HG03095 (cell line): Measurements from ENCODE around the gene MAP4K1.
A peak's percentile ranks its signal among the peaks of the same experiment; 100 is the strongest.
"Not testable (repeated sequence)": the region's sequence is repeated elsewhere in the genome, so short reads cannot be mapped to it uniquely, and the experiment has no call there.

ENCODE experiments used
- ATAC-seq: cut with Tn5 transposase; IDR thresholded peaks from one replicate; pipeline ENCODE4 v1.9.1; 2021; ENCODE audit warnings: moderate library complexity; ENCODE audit not compliant: unreplicated experiment

MAP4K1 gene

DNA sequence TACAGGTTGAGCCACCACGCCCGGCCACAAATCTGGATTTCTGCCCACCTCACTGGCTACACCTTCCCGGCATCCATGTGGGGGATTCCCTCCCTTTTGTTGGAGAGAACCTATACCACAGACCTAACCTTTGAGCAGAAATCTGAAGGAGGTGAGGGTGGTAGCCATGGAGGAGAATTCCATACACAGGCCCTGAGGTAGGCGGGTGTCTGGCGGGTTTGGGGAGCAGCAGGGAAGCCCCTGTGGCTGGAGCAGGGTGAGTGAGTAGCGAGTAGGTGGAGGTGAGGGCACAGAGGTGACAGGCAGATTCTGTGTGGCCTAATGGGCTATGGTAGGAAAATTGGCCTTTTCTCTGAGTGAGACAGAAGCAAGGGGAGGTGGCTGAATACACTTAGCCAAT lies 11.8 kb upstream of the MAP4K1 start:
- ATAC-seq = no peak

DNA sequence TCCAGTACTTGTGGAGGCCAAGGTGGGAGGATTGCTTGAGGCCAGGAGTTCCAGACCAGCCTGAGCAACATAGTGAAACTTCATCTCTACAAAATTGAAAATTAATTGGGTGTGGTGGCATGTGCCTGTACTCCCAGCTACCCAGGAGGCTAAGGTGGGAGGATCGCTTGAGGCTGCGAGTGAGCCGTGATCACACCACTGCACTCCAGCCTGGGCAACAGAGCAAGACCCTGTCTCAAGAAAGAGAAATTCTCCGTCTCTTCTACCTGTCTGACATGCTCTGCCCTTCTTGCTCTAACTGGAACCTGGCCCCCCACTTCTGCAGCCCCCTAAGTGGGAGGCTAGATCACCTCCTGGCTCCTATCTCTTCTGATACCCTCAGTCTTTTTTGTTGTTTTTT lies 8.6 kb upstream of the MAP4K1 start:
- ATAC-seq = no peak

DNA sequence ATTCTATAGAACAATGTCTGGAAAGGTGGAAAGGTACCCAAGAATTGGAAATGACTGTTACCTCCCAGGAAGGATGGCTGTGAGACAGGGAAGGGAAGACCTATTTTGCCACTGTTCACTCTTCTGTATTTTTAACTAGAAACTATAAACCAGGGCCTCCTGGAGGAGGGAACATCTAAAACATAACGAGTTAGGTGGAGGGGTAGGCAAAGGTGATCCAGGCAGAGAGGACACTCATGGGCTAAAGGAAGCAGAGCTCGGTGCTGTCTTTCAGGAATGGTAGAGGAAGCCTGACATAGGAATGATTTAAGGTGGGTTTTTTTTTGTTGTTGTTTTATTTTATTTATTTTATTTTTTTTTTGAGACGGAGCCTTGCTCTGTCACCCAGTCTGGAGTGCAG lies 7.1 kb upstream of the MAP4K1 start:
- ATAC-seq = no peak

DNA sequence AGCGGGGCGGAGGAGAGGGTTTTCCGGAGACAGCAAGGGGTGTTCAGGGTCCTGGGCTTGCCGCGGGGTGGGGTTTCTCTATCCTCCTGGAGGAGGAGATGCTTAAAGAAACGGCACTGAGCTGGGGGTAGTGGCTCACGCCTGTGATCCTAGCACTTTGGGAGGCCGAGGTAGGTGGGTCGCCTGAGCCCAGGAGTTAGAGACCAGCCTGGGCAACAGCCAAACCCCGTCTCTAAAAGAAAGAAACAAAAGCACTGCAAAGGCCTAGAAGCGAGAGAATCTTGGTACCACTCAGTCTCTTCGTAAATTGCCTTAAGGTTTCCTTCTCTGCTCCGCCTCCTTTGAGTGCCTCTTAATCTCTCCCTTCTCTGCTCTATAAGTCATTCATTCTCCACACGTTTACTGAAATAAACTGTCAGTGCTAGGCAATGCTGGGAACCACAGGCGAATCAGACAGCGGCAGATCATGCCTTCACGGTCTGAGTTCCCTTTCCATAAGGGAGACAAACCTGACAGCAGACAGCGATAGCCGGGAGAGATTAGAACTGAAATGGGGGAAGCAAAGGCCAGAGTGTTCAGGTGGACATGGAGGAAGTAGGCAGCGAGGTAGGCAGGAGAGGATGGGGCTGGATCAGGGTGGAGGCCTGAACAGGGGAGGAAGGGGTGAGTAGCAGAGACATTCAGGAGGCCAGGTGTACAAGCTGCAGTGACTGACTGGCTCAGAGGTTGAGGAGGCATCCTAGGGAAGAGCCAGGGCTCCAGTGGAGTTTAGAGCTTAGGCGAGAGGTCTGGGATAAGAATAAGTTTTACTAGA lies 1.8 kb upstream of the MAP4K1 start:
- ATAC-seq = no peak

DNA sequence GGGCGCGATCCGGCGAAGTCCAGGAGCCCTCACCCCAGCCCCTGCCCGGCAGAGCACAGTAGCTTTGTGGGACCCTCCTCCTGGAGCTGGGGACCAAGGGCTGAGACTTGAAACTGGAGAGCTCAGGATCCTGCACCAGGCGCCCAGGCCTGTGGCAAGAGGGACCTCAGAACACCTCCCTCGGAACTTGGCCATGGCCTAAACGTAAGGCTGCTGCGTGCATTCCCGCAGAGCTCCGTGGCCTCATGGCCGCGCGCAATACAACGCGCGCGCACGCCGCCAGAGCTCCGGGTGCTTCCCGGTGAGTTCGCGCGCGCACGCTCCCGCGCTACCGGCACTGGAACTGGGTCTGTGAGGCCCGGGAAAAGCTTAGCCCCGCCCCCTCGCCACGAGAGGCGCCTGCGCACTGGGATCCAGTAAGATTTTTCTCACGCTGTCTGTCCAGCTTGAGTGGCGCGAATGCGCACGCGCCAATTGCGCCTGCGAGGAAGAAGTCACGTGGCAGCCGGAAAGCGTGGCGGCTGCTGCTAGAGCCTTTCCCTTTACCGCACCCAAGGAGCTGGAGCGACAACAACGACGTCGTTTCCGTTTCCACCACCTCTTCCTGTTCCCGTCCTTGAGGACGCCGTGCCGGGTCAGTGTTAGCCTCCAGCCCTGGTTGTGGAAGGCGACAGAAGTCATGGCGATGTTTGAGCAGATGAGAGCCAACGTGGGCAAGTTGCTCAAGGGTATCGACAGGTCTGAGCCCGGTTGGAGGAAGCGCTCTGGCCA lies 1.0 kb upstream of the MAP4K1 start, which contains the start of gene EIF3K:
TSS of gene EIF3K (plus strand) at position 599 of the 771 bp plus-strand sequence. CDS start at position 680, 81 bp downstream.
- ATAC-seq = peak; percentile 38

DNA sequence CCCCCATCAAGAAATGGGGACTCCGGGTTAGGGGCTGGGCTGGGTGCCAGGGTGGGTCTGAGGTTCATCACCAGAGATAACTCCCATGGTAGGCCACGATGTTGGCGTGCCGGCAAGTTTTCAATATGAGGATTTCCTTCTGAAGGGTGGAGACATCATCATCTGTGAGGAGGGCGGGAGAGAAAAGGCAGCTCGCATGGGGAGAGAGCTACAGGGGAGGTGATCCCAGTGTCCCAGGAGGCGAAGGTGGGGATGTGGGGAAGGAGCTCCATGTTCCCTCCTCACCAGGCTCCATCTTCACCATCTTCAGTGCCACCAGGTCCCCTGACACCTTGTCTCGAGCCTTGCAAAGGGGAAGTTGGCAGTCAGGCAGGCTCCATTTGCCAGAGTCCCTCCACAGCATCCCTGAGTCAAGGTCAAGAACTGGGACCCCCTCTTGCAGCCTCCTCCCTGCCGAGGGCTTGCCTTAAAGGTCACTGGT lies 430 bp downstream of the MAP4K1 start:
- no peak for ATAC-seq

DNA sequence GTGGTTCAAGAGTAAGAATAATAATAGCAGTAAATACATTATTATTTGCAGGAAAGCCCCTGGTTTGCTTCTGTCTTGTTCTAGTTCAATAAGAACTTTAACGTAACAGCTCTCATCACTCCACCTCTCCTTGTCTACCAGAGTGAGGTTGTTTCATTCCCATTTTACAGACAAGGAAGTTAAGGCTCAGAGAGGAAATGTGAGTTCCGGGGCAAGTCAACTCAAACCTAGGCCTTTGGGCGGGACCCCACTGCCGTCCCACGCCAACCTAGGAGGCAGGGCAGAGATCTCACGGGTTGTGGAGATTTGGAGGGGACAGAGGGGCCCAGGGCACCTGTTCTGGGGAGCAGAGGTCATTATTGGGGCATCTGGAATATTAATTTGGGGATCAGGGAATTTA lies 1.5 kb downstream of the MAP4K1 start:
- ATAC-seq = no peak

DNA sequence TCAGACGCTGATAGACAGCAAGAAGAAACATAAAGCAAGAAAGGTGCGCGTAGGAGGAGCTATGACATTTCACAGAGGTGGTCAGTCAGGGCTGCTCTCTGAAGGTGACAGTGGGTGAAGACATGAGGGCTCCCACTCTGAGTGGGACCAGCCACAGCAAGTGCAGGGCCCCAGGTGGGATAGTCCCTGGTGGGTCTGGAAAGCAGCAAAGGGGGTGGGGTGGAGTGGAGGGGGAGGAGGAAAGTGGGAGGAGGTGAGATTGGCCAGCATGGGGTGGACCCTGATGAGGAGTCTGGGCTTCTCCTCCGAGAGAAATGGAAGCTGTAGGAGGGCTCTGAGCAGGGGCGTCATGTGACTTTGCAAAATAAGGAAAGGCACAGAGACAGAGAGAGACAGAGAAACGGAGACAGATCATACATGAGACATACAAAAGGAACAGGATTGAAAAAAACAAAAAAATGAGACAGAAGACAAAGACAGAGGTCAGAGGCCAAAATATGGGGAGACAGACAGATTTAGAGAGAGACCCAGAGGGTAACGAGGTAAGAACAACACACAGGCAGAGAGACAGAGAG lies 2.7 kb downstream of the MAP4K1 start:
- ATAC-seq = no peak

DNA sequence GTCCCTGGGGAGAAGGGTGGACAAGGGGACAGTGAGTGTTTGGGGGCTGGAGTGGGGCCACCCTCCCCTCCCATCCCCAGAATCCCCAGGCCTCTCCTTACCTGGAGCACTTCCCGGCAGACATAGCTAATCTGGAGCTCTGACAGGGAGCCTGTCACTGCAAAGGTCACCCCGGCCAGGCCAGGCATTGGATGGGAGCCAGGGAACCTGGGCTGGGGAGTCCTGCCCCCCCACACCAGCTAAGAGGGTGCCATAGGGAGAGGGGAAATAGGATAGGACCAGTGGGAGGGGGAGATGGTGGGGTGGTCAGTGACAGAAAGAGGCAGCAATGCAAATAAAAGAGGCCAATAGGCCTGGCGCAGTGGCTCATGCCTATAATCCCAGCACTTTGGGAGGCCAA lies 3.5 kb downstream of the MAP4K1 start:
- ATAC-seq = no peak

DNA sequence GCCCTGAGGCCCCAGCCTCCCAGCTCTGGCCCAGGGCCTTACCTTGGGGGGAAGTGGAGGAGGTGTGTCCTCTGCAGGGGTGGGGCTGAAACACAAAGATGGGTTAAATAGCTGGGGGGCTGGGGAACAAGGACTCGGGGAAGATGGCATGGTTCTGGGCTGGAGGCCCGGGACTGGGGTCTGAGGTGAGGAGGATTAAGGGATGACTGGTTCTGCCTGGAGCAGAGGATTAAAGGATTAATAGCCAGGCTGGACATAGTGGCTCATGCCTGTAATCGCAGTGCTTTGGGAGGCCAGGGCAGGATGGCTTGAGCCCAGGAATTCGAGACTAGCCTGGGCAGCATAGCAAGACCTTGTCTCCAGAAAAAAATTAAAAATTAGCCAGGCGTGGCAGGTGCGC lies 11.6 kb downstream of the MAP4K1 start:
- no peak for ATAC-seq

DNA sequence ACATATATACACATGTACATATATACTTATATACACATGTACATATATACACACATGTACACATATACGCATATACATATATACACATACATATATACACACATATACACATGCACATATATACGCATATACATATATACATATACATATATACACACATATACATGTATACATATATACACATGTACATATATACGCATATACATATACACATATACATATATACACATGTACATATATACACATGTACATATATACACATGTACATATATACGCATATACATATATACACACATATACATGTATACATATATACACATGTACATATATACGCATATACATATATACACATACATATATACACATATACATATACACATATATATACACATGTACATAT lies 14.9 kb downstream of the MAP4K1 start:
- not testable (repeated sequence) for ATAC-seq

DNA sequence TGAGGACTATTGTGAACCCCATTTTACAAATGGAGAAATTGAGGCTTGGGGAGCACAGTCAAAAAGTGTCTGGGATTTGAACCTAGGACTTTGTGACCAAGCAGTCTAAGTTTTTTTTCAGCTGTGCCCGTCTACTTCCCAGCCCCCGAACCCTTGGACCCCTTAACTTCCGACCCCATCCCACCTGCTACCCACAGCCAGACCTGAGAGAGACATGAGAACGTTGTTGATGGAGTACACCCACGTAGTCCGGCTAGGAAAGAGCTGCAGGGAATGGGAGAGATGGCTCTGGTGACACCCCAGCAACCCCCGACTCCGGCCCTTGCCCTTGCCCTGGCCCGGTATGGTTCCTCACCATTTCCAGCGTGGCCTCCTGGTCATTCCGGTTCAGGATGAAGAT lies 18.0 kb downstream of the MAP4K1 start:
- no peak for ATAC-seq

DNA sequence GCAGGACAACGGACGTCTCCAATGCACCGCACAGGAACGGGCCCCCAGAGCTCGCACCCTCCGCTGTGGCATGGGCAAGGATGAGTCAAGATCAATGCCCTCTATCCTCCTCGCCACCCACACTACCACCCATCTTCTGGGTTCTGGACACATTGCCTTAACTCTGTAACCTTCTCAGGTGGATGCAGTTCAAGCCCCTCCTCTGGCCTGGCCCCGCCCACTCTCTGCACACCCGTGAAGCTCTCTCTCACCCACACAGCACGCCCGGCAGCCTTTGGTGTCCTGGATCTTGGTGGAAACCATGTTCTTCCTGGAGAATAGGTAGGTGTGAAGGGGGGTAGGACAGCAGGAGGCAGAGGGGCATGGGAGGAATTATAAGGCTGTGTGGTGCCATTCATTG lies 20.7 kb downstream of the MAP4K1 start:
- no peak for ATAC-seq

DNA sequence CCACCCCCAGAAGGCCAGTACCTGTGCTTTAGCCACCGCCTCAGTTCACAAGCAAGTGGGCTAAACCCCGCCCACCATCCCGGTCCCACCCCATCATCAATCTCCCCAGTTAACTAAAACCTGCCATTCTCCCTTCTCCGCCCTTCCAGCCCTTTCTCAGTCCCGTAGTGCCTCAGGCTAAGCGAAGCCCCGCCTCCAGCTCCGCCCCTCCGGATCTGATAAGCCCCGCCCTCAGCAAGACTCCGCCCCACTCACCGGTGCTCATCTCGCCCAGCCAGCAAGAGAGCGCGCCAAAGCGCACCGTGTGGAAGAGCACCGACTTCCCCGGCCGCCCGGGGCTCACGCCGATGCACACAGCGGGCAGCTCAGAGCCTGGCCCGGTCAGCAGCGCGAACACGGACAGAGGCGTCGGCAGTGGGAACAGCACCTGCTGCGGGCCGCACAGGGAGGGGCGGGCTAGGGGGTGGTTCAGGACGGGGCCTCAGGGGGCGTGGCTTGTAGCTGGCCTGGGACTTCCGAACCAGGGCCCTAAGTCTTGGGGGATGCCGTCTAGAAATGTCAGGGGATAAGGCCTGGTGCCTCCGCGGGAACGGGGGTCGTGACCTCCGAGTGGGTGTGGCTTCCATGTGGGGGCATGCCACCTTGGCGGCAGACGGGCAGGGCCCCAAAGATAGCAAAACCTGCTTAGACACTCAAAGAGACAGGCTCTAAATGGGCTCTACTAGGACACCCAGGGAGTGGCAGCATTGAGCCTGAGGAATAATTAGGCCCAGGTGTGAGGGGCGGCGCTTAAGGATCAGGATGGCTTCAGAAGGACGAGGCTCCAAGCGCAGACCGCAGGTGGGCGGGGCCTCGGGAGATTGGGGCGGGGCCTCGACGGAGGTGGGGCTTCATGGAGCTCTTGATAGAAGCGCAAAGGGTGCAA lies 21.4 kb downstream of the MAP4K1 start:
- ATAC-seq = no peak

DNA sequence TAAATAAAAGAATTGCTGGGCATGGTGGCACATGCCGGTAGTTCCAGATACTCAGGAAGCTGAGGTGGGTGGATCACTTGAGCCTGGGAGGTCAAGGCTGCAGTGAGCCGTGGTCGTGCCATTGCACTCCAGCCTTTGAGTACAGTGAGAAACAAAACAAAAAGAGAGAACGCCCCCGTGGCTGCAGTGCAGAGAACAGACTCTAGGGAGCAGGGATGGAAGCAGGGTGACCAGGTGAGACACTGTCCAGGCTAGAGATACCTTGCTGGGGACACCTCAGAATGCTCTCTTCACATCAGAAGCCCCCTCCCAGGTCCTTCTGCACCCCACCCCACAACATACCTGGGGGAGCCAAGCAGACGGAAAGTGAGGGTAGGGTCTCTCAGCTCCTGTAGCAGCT lies 24.8 kb downstream of the MAP4K1 start:
- no peak for ATAC-seq

DNA sequence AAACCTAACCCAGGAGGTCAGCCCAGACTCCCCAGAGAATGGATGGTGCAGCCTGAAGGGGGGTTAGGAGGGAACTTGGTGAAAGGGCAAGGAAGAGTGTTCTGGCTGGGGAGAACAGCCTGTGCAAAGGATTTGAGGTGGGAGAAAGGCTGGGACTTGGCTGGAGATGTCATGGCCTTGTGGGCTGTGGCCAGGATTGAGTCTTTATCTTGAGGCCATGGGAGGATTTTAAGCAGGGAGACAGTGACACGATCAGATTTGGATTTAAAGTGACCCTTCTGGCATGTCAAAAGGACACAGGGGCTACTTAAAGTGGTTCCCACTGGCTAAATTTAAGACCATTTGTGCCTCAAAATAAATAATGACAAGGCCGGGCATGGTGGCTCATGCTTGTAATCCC lies 29.7 kb downstream of the MAP4K1 start:
- ATAC-seq = no peak

DNA sequence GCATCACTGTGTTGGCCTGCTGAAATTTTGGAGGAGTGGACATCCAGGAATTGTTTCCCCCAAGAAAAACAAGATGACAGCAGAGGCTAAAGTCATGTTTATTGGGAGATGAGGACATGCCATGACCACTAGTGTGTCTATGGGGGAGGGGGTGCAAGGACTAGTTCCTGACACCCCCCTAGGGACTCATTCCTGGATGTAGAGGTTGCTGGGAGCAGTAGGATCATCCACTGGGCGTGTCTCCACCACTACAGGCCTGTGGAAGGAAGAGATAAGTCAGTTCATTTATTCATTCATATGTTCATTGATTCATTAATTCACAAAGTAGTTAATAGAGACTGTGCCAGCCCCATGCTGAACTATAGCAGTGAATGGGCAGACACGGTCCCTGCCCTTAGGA lies 30.2 kb downstream of the MAP4K1 start:
- no peak for ATAC-seq

DNA sequence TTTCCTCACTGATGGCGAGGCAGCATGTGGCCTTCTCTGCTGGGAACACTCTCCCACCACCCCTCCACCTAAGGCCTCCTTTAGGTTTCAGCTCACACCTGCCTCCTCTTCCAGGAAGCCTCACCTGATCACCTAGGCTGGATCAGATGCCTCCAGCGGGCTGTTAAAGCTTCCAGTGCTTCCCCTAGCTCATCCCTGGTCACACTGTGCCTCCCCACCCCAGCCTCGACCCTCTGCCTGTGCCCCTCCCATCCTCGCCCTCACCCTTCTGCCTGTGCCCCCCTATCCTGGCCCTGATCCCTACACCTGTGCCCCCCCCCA lies 33.8 kb downstream of the MAP4K1 start:
- no peak for ATAC-seq

DNA sequence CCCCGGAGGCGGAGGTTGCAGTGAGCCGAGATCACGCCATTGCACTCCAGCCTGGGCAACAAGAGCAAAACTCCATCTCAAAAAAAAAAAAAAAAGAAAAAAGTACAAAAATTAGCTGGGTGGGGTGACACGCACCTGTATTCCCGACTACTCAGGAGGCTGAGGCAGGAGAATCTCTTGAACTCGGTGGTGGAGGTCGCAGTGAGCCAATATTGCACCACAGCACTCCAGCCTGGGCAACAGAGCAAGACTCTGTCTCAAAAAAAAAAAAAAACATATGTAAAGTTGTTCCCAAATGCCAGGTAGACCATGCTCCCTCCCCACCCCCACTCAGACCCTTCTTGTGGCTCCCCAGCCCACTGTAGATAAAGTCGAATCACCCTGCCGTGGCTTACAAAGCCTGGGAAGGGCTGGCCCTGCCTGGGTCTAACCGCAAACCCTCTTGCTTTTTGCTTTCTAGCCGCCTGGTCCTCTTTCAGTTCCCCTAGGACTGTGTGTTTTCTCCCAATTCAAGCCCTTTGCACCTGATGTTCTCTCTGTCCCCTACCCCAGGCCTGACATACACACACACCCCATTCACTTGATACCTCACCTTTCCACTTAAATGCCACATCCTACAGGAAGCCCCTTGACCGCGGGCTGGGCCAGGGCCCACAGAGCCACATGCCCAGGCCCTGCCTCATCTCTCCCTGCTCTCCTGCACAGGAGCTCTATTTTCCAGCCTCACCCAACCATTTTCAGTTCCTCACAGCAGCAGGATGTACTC lies 34.4 kb downstream of the MAP4K1 start:
- peak; percentile 84 for ATAC-seq

DNA sequence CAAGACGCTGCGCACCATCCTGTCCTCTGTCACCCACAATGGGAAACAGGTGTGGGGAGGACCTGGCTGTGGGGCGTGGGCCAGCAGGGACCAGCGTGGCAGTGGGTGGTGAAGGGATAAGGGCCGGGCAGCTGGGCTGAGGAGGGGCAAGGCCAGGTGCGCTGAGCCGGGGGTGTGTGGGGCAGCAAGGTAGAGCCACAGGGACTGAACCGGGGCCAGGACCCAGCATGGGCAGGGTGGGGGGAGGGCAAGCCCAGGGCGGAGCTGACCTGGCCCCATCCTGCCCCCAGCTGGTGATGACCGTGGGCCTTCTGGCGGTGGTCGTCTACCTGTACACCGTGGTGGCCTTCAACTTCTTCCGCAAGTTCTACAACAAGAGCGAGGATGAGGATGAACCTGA lies 37.7 kb downstream of the MAP4K1 start:
- ATAC-seq = no peak
